PC-9 (cell line): ENCODE data around the gene CPED1. TPM values are rescaled to one million over a fixed set of nuclear protein-coding genes. Genes with fewer than 3 reads are reported as not detected.

ENCODE experiments used
- BruUV-seq: library from RNA; stranded (reverse); fragments of 400-500 nt; replicated peaks from 2 replicates; lab custom pipeline; 2021; lab: Mats Ljungman, UMichigan
- CTCF ChIA-PET: fragments of 300-600 bp; sonication (Branson Sonifier 250); formaldehyde crosslinking; loops from one replicate; lab custom pipeline; 2022; ENCODE audit warnings: antibody characterized with exemption; lab: Charles Lee
- POLR2A ChIA-PET: fragments of 300-600 bp; sonication (Branson Sonifier 250); formaldehyde crosslinking; loops from one replicate; lab custom pipeline; 2022; ENCODE audit warnings: antibody characterized with exemption; ENCODE audit not compliant: unreplicated experiment; lab: Charles Lee
- DNase-seq, 2 experiments: peaks; one replicate each; pipeline versions ENCODE4 v3.0.0 to v3.0.0-alpha.2; 2015 to 2022; ENCODE audit warnings: mixed read lengths in 1 of 2
- H2AFZ ChIP-seq: fragments of 200-600 bp; sonication (generic); 2 replicates; pipeline ENCODE4 v1.8.1; 2017; ENCODE audit warnings: antibody characterized with exemption
- H3F3A ChIP-seq: fragments of 200-600 bp; sonication (generic); 2 replicates; pipeline ENCODE4 v1.8.1; 2017; ENCODE audit warnings: antibody characterized with exemption, mild to moderate bottlenecking, low read depth; ENCODE audit not compliant: insufficient read depth
- H3K27ac ChIP-seq: fragments of 200-600 bp; sonication (generic); 2 replicates; pipeline ENCODE4 v1.6.1; 2016; ENCODE audit warnings: mixed run types
- H3K27me3 ChIP-seq: fragments of 200-600 bp; sonication (generic); 2 replicates; pipeline ENCODE4 v1.6.1; 2016; ENCODE audit warnings: low read depth, mixed run types; ENCODE audit not compliant: insufficient read depth
- H3K36me3 ChIP-seq: fragments of 200-600 bp; sonication (generic); 2 replicates; pipeline ENCODE4 v1.6.1; 2016; ENCODE audit warnings: low read depth, mixed run types
- H3K4me1 ChIP-seq: fragments of 200-600 bp; sonication (generic); replicated peaks from 2 replicates; pipeline ENCODE4 v1.6.1; 2016; ENCODE audit warnings: mixed run types; ENCODE audit not compliant: insufficient read depth
- H3K4me2 ChIP-seq: fragments of 200-600 bp; sonication (generic); 2 replicates; pipeline ENCODE4 v1.6.1; 2017; ENCODE audit warnings: mixed run types
- H3K4me3 ChIP-seq: fragments of 200-600 bp; sonication (generic); 2 replicates; pipeline ENCODE4 v1.6.1; 2016; ENCODE audit warnings: mixed run types
- H3K79me2 ChIP-seq: fragments of 200-600 bp; sonication (generic); 2 replicates; pipeline ENCODE4 v1.6.1; 2017; ENCODE audit warnings: low read depth, mixed run types
- H3K9me2 ChIP-seq: fragments of 200-600 bp; sonication (generic); 2 replicates; pipeline ENCODE4 v1.8.1; 2017; ENCODE audit warnings: mild to moderate bottlenecking; ENCODE audit not compliant: insufficient read depth
- H3K9me3 ChIP-seq: fragments of 200-600 bp; sonication (generic); 2 replicates; pipeline ENCODE4 v1.8.1; 2016; ENCODE audit warnings: low read depth; ENCODE audit not compliant: insufficient read depth
- H4K20me1 ChIP-seq: fragments of 200-600 bp; sonication (generic); 2 replicates; pipeline ENCODE4 v1.8.1; 2017; ENCODE audit not compliant: insufficient read depth
- CTCF ChIP-seq: fragments of 200-600 bp; sonication (generic); conservative IDR thresholded peaks from 2 replicates; pipeline ENCODE4 v1.6.1; 2017; ENCODE audit warnings: mixed run types, antibody characterized with exemption, mild to moderate bottlenecking, moderate library complexity
- EZH2 ChIP-seq: fragments of 200-600 bp; sonication (generic); IDR thresholded peaks from 2 replicates; pipeline ENCODE4 v1.8.0; 2017; ENCODE audit warnings: antibody characterized with exemption, low read depth
- intact Hi-C: fragments of 100-400 bp; cut with micrococcal nuclease; formaldehyde crosslinking; loops from one replicate; pipeline ENCODE4 v1.10.0; 2022; ENCODE audit not compliant: unreplicated experiment
- total RNA-seq: library from RNA; stranded (reverse); gene quantifications from 2 replicates; pipeline ENCODE4 v1.2.3, GENCODE V29; 2021

The CPED1 gene
- total RNA-seq, 1 experiment from 2014 or later = 2.4 TPM

- Histone ChIP-seq H3K79me2 (no peaks in the 10 kb centered on the region), H3K4me1 (no peaks in the 10 kb centered on the region), H3K36me3 (no peaks in the 10 kb centered on the region), H3F3A (no peaks in the 10 kb centered on the region), H3K4me3 (no peak overlapping the region), H3K9me2 (no peaks in the 10 kb centered on the region; the same call in none of the 2 replicates), H2AFZ (0 out of 2 replicates have a peak overlapping the region, but pooled peaks have one; percentile 12), H3K27me3 (no peaks in the 10 kb centered on the region), H3K27ac (no peak overlapping the region), H3K4me2 (no peak overlapping the region), H3K9me3 (no peaks in the 10 kb centered on the region), H4K20me1 (no peaks in the 10 kb centered on the region)
- CTCF ChIA-PET = no interaction called here
- no TSS peak for BruUV-seq
- DNase-seq = no peak
- POLR2A ChIA-PET = interaction anchor here (0.6 kb wide), 1 partner anchor 75 kb away, joined by 3 read pairs; no protein-coding TSS in a partner anchor
- TF ChIP-seq CTCF = no peak
- TF ChIP-seq EZH2 = no peak
- intact Hi-C loops = no loop called here
These were observed 175.7 kb downstream of the CPED1 start for GRCh38 chr7:121164247-121164646.

- no peak for TF ChIP-seq EZH2
- TF ChIP-seq CTCF = no peak
- BruUV-seq = no TSS peak
- CTCF ChIA-PET = interaction anchor here (0.9 kb wide), 1 partner anchor 200 kb away, joined by 3 read pairs; no protein-coding TSS in a partner anchor
- Histone ChIP-seq H3K79me2 (no peaks in the 10 kb centered on the region), H3K9me2 (peaks cover 5% of the 10 kb centered on the region; the same call in 1 of the 2 replicates), H3K4me1 (no peaks in the 10 kb centered on the region), H3K36me3 (no peaks in the 10 kb centered on the region), H3K4me2 (no peak overlapping the region), H3K27ac (no peak overlapping the region), H3K27me3 (no peaks in the 10 kb centered on the region), H3F3A (no peaks in the 10 kb centered on the region), H2AFZ (0 out of 2 replicates have a peak overlapping the region, but pooled peaks have one; percentile 28), H4K20me1 (no peaks in the 10 kb centered on the region), H3K9me3 (no peaks in the 10 kb centered on the region), H3K4me3 (no peak overlapping the region)
- POLR2A ChIA-PET = no interaction called here
- no peak for DNase-seq
- intact Hi-C loops = no loop called here
These were observed 178.4 kb downstream of the CPED1 start for GRCh38 chr7:121166916-121167315.

GRCh38 chr7:121167971-121168370 lies 179.5 kb downstream of the CPED1 start:
- TF ChIP-seq EZH2 (no peak), CTCF (no peak)
- no peak overlapping the region for H3K4me3 ChIP-seq
- no peak for DNase-seq
- intact Hi-C loops = no loop called here
- peaks cover 5% of the 10 kb centered on the region; the same call in 1 of the 2 replicates for H3K9me2 ChIP-seq
- H3K4me2 ChIP-seq = no peak overlapping the region
- no peak overlapping the region for H2AFZ ChIP-seq
- ChIA-PET POLR2A (interaction anchor here (0.6 kb wide), 1 partner anchor 27 kb away, joined by 3 read pairs; no protein-coding TSS in a partner anchor), CTCF (no interaction called here)
- no peaks in the 10 kb centered on the region for H3K36me3 ChIP-seq
- H3K27me3 ChIP-seq = no peaks in the 10 kb centered on the region
- H3K9me3 ChIP-seq = no peaks in the 10 kb centered on the region
- H3K4me1 ChIP-seq = no peaks in the 10 kb centered on the region
- H3K79me2 ChIP-seq = no peaks in the 10 kb centered on the region
- H3F3A ChIP-seq = no peaks in the 10 kb centered on the region
- no peaks in the 10 kb centered on the region for H4K20me1 ChIP-seq
- BruUV-seq = no TSS peak
- no peak overlapping the region for H3K27ac ChIP-seq
